ENCODE data around the gene CMTR2.

CMTR2 gene

DNA sequence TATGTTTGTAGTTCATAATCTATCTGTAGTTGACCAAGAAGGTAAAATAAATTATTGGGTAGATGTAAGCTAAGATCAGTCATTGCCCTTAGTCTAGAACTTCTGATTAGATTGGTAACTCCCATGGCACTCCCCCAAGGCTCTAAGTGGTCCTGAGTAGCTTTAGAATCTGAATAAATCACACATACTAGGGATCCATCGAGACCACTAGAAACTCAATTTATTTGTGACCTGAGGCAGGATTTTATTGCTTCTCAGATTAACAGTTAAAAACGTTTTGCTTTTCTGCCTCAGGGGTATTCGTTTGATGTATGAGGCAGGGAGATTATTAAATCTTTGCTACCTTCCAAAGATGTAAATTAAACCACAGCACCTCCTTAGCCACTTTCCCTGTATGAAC is 24.9 kb downstream of the CMTR2 start:
- TF ChIP-seq NFRKB (IDR thresholded peaks at IDR 0.05) (no peak), SUZ12 (IDR thresholded peaks at IDR 0.05) (no peak), SP1 (IDR thresholded peaks at IDR 0.05) (no peak), CTBP1 (IDR thresholded peaks at IDR 0.05; ENCODE audit: borderline replicate concordance) (no peak), ZNF384 (IDR thresholded peaks at IDR 0.05) (no peak), LEF1 (IDR thresholded peaks at IDR 0.05; ENCODE audit: borderline replicate concordance) (no peak), ELF4 (IDR thresholded peaks at IDR 0.05) (no peak), FOXM1 (IDR thresholded peaks at IDR 0.05; ENCODE audit: borderline replicate concordance) (no peak), TARDBP (IDR thresholded peaks at IDR 0.05) (no peak), FOXK2 (IDR thresholded peaks at IDR 0.05) (no peak), ARNT (IDR thresholded peaks at IDR 0.05) (no peak), L3MBTL2 (conservative IDR thresholded peaks at IDR 0.05) (no peak), HDGF (IDR thresholded peaks at IDR 0.05; ENCODE audit: borderline replicate concordance) (no peak)
- TF ChIP-seq, protein P1, sequence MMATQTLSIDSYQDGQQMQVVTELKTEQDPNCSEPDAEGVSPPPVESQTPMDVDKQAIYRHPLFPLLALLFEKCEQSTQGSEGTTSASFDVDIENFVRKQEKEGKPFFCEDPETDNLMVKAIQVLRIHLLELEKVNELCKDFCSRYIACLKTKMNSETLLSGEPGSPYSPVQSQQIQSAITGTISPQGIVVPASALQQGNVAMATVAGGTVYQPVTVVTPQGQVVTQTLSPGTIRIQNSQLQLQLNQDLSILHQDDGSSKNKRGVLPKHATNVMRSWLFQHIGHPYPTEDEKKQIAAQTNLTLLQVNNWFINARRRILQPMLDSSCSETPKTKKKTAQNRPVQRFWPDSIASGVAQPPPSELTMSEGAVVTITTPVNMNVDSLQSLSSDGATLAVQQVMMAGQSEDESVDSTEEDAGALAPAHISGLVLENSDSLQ (IDR thresholded peaks at IDR 0.05), result no peak
- CTCF ChIA-PET, result no interaction called here
- POLR2A ChIA-PET, result no interaction called here
- no peak for DNase-seq (ENCODE audit: extremely low spot score)

DNA sequence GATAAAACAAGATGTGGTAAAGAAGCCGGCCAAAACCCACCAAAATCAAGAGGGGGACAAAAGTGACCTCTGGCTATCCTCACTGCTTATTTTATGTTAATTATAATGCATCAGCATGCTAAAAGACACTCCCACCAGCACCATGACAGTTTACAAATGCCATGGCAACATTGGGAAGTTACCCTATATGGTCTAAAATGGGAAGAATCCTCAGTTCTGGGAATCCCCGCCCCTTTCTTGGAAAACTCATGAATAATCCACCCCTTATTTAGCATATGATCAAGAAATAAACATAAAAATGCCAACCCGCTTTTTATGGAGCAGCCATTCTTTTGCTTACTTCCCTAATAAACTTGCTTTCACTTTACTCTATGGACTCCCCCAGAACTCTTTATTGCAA is 25.6 kb downstream of the CMTR2 start:
- TF ChIP-seq, protein P1 (IDR thresholded peaks at IDR 0.05), result no peak
- no peak for TF ChIP-seq TARDBP (IDR thresholded peaks at IDR 0.05)
- TF ChIP-seq NFRKB (IDR thresholded peaks at IDR 0.05), result no peak
- POLR2A ChIA-PET, result no interaction called here
- no peak for DNase-seq (ENCODE audit: extremely low spot score)
- CTCF ChIA-PET, result no interaction called here

DNA sequence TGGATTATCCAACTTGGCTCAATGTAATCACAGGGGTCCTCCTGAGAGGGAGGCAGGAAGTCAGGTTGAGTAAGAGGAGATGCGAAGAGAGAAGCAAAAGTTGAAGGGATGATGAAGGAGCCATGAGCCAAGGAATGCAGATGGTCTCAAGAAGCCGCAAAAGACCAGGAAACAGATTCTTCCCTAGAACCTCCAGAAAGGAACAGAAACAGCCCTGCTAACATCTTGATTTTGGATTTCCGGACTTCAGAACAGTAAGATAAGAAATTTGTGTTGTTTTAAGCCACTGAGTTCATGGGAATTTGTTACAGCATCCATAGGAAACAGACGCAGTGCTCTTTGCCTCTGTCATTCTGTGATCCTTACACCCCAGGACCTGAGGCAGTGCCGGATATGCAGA is 26.8 kb downstream of the CMTR2 start:
- POLR2A ChIA-PET, result no interaction called here
- TF ChIP-seq FOXK2 (IDR thresholded peaks at IDR 0.05) (no peak), TARDBP (IDR thresholded peaks at IDR 0.05) (no peak), SP1 (IDR thresholded peaks at IDR 0.05) (no peak), NFRKB (IDR thresholded peaks at IDR 0.05) (no peak), FOXM1 (IDR thresholded peaks at IDR 0.05; ENCODE audit: borderline replicate concordance) (no peak), BHLHE40 (IDR thresholded peaks at IDR 0.05; ENCODE audit: borderline replicate concordance) (no peak), LEF1 (IDR thresholded peaks at IDR 0.05; ENCODE audit: borderline replicate concordance) (no peak), SUZ12 (IDR thresholded peaks at IDR 0.05) (no peak), ZNF384 (IDR thresholded peaks at IDR 0.05) (no peak), CTBP1 (IDR thresholded peaks at IDR 0.05; ENCODE audit: borderline replicate concordance) (no peak), HDGF (IDR thresholded peaks at IDR 0.05; ENCODE audit: borderline replicate concordance) (no peak), FOXA1 (IDR thresholded peaks at IDR 0.05) (no peak), L3MBTL2 (conservative IDR thresholded peaks at IDR 0.05) (no peak), ARNT (IDR thresholded peaks at IDR 0.05) (no peak), ELF4 (IDR thresholded peaks at IDR 0.05) (no peak)
- TF ChIP-seq, protein P1 (IDR thresholded peaks at IDR 0.05), result no peak
- DNase-seq (ENCODE audit: extremely low spot score), result no peak
- CTCF ChIA-PET, result no interaction called here

DNA sequence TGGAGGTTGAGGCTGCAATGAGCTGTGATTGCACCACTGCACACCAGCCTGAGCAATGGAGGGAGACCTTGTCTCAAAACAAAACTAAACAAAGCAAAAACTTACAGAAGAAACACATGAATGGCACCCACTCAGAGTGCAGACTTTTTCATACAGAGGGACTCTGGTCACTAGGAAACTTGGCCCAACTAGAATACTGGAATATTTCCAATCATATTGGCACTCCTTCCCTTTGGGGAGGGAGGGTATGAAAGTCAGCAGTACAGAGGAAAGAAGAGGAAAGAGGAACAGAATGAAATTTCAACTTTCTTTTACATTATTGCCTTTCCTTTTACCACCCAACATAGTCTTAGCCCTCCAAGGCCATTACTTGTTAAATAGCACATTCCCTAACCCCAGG is 28.2 kb downstream of the CMTR2 start:
- CTCF ChIA-PET, result no interaction called here
- DNase-seq (ENCODE audit: extremely low spot score), result no peak
- TF ChIP-seq FOXA1 (IDR thresholded peaks at IDR 0.05) (no peak), LEF1 (IDR thresholded peaks at IDR 0.05; ENCODE audit: borderline replicate concordance) (no peak), ELF4 (IDR thresholded peaks at IDR 0.05) (no peak), FOXK2 (IDR thresholded peaks at IDR 0.05) (no peak), ARNT (IDR thresholded peaks at IDR 0.05) (no peak), SUZ12 (IDR thresholded peaks at IDR 0.05) (no peak), BHLHE40 (IDR thresholded peaks at IDR 0.05; ENCODE audit: borderline replicate concordance) (no peak), SP1 (IDR thresholded peaks at IDR 0.05) (no peak), NFRKB (IDR thresholded peaks at IDR 0.05) (no peak), CTBP1 (IDR thresholded peaks at IDR 0.05; ENCODE audit: borderline replicate concordance) (no peak), FOXM1 (IDR thresholded peaks at IDR 0.05; ENCODE audit: borderline replicate concordance) (no peak), L3MBTL2 (conservative IDR thresholded peaks at IDR 0.05) (no peak), ZNF384 (IDR thresholded peaks at IDR 0.05) (no peak), HDGF (IDR thresholded peaks at IDR 0.05; ENCODE audit: borderline replicate concordance) (no peak), TARDBP (IDR thresholded peaks at IDR 0.05) (no peak)
- TF ChIP-seq, protein P1 (IDR thresholded peaks at IDR 0.05), result no peak
- POLR2A ChIA-PET, result no interaction called here

DNA sequence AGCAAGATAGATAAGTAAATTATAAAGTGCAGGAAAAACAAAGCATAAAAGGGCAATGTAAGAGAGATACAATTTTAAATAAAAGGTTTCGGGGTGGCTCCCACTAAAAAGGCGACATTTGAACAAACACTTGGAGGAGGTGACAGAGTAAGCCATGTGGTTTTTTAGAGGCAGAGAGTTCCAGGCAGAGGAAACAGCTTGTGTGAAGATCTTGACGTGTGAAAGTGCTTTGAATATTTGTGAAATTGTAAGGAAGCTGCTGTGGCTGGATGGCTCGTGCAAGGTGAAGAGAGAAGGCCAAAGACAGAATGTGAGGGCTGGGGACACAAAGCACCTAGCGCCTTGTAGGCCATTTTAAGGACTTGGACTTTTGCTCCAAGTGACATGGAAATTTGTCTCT is 30.1 kb downstream of the CMTR2 start:
- CTCF ChIA-PET, result no interaction called here
- POLR2A ChIA-PET, result no interaction called here
- no peak for DNase-seq (ENCODE audit: extremely low spot score)
- TF ChIP-seq L3MBTL2 (conservative IDR thresholded peaks at IDR 0.05) (no peak), CTBP1 (IDR thresholded peaks at IDR 0.05; ENCODE audit: borderline replicate concordance) (no peak), ZNF384 (IDR thresholded peaks at IDR 0.05) (no peak), LEF1 (IDR thresholded peaks at IDR 0.05; ENCODE audit: borderline replicate concordance) (no peak), FOXM1 (IDR thresholded peaks at IDR 0.05; ENCODE audit: borderline replicate concordance) (no peak), TARDBP (IDR thresholded peaks at IDR 0.05) (no peak), FOXA1 (IDR thresholded peaks at IDR 0.05) (no peak), BHLHE40 (IDR thresholded peaks at IDR 0.05; ENCODE audit: borderline replicate concordance) (no peak), FOXK2 (IDR thresholded peaks at IDR 0.05) (no peak), ELF4 (IDR thresholded peaks at IDR 0.05) (no peak), HDGF (IDR thresholded peaks at IDR 0.05; ENCODE audit: borderline replicate concordance) (no peak)

DNA sequence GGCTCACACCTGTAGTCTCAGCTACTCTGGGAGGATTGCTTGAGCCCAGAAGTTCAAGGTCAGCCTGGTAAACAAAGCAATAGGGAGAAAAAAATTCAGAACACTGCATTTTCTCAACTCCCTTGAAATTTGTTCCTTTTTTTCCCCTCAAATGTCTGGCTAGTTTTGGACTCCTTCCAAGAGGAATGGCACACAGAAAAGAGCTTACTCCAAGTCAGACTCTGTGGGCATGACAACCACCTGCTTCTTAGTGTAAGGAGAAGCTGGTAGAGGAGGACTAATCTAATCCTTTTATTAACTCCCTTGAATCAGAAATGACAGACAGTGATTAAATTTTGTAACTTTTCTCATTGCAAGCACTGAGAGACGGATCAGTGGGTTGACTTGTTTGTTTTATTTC is 30.8 kb downstream of the CMTR2 start:
- CTCF ChIA-PET, result no interaction called here
- POLR2A ChIA-PET, result no interaction called here
- no peak for DNase-seq (ENCODE audit: extremely low spot score)
- no peak for TF ChIP-seq FOXA1 (IDR thresholded peaks at IDR 0.05)
- TF ChIP-seq, protein P1 (IDR thresholded peaks at IDR 0.05), result no peak
- TF ChIP-seq HDGF (IDR thresholded peaks at IDR 0.05; ENCODE audit: borderline replicate concordance), result no peak
- TF ChIP-seq TARDBP (IDR thresholded peaks at IDR 0.05), result no peak
- no peak for TF ChIP-seq SP1 (IDR thresholded peaks at IDR 0.05)
- TF ChIP-seq CTBP1 (IDR thresholded peaks at IDR 0.05; ENCODE audit: borderline replicate concordance), result no peak
- no peak for TF ChIP-seq ZNF384 (IDR thresholded peaks at IDR 0.05)

Measured in HEK293T (cell line).